CD4-positive, CD25-positive, alpha-beta regulatory T cell (primary cell): ENCODE results near the gene PPARGC1A. TPM values are rescaled to one million over a fixed set of nuclear protein-coding genes. Genes with fewer than 3 reads are reported as not detected.

ENCODE experiments used
- ATAC-seq, 2 donors: fragments of 150-1000 bp; cut with Tn5 transposase; one replicate each; pipeline ENCODE4 v1.10.0; 2021; ENCODE audit warnings: low read depth in 2 of 2, moderate number of reproducible peaks in 2 of 2, moderate library complexity in 1 of 2
- DNase-seq, 3 donors: peaks; one replicate each; pipeline versions ENCODE4 v3.0.0 to v3.0.0-alpha.2; 2012 to 2022; ENCODE audit warnings: mixed read lengths in 1 of 3
- H3K27ac ChIP-seq: one replicate; pipeline ENCODE4 v1.7.0; 2013; ENCODE audit warnings: mild to moderate bottlenecking, low read length; ENCODE audit not compliant: insufficient read depth, poor library complexity, severe bottlenecking
- H3K27me3 ChIP-seq: one replicate; pipeline ENCODE4 v1.7.0; 2013; ENCODE audit warnings: low read length; ENCODE audit not compliant: control insufficient read depth, insufficient read depth
- H3K36me3 ChIP-seq: one replicate; pipeline ENCODE4 v1.7.0; 2013; ENCODE audit warnings: mild to moderate bottlenecking, low read length, moderate library complexity; ENCODE audit not compliant: control insufficient read depth, insufficient read depth
- H3K4me1 ChIP-seq: 2 replicates; pipeline ENCODE4 v1.7.0; 2013; ENCODE audit warnings: mild to moderate bottlenecking, low read length; ENCODE audit not compliant: insufficient read depth, control insufficient read depth, poor library complexity, severe bottlenecking
- H3K4me3 ChIP-seq: one replicate; pipeline ENCODE4 v1.7.0; 2013; ENCODE audit warnings: low read depth, mild to moderate bottlenecking, low read length, moderate library complexity
- H3K9me3 ChIP-seq, 2 experiments: 1 replicate in 1 of 2; 2 replicates in 1 of 2; pipeline ENCODE4 v1.7.0; 2013; ENCODE audit warnings: low read length in 2 of 2, mild to moderate bottlenecking in 1 of 2, moderate library complexity in 1 of 2; ENCODE audit not compliant: control insufficient read depth in 2 of 2
- H3K27ac Mint-ChIP-seq, 3 donors: one replicate each; pipeline ENCODE4 v1.8.0; 2020 to 2022; ENCODE audit warnings: mild to moderate bottlenecking in 3 of 3, mixed read lengths in 3 of 3, moderate library complexity in 2 of 3
- H3K27me3 Mint-ChIP-seq: one replicate; pipeline ENCODE4 v1.8.0; 2022; ENCODE audit warnings: mild to moderate bottlenecking, mixed read lengths
- H3K36me3 Mint-ChIP-seq: one replicate; pipeline ENCODE4 v1.8.0; 2020; ENCODE audit warnings: mixed read lengths
- H3K4me1 Mint-ChIP-seq, 4 donors: one replicate each; pipeline ENCODE4 v1.8.0; 2020 to 2022; ENCODE audit warnings: mixed read lengths in 4 of 4, mild to moderate bottlenecking in 1 of 4
- H3K4me3 Mint-ChIP-seq, 4 donors: one replicate each; pipeline ENCODE4 v1.8.0; 2020 to 2022; ENCODE audit warnings: mild to moderate bottlenecking in 4 of 4, mixed read lengths in 4 of 4, moderate library complexity in 3 of 4
- H3K9me3 Mint-ChIP-seq, 7 donors: one replicate each; pipeline ENCODE4 v1.8.0; 2020 to 2022; ENCODE audit warnings: mixed read lengths in 7 of 7, mild to moderate bottlenecking in 3 of 7, moderate library complexity in 2 of 7
- polyA plus RNA-seq, 4 donors: library from polyadenylated mRNA; unstranded; fragments of 300-500 nt; fragmentation: Illumina TruSeq; gene quantifications; one replicate each; pipeline ENCODE4 v1.2.3, GENCODE V29; 2021
- total RNA-seq: library from RNA; stranded (reverse); gene quantifications from one replicate; pipeline ENCODE4 v1.2.3, GENCODE V29; 2022

The PPARGC1A gene
- total and polyA plus RNA-seq, 5 donors from 2014 or later, result not detected

GRCh38 chr4:23920716-23921446, 31.0 kb upstream of the PPARGC1A start:
- ATAC-seq, result no peak
- no peaks in the 10 kb centered on the region for H3K36me3 Mint-ChIP-seq
- H3K27ac Mint-ChIP-seq, result no peak overlapping the region
- no peaks in the 10 kb centered on the region for H3K4me1 ChIP-seq
- H3K4me3 ChIP-seq, result no peak overlapping the region
- no peak overlapping the region for H3K4me3 Mint-ChIP-seq
- no peaks in the 10 kb centered on the region for H3K27me3 Mint-ChIP-seq
- peaks cover 0 to 7% (median 3%) of the 10 kb centered on the region in 7 donors for H3K9me3 Mint-ChIP-seq
- H3K27ac ChIP-seq, result no peak overlapping the region
- DNase-seq, result no peak
- no peaks in the 10 kb centered on the region for H3K9me3 ChIP-seq
- H3K36me3 ChIP-seq, result no peaks in the 10 kb centered on the region
- H3K4me1 Mint-ChIP-seq, result no peaks in the 10 kb centered on the region
- no peaks in the 10 kb centered on the region for H3K27me3 ChIP-seq

GRCh38 chr4:23920296-23920695, 30.4 kb upstream of the PPARGC1A start:
- Histone ChIP-seq H3K4me1 (no peaks in the 10 kb centered on the region), H3K9me3 (no peaks in the 10 kb centered on the region), H3K36me3 (no peaks in the 10 kb centered on the region), H3K27ac (no peak overlapping the region), H3K27me3 (no peaks in the 10 kb centered on the region), H3K4me3 (no peak overlapping the region)
- Mint-ChIP-seq H3K9me3 (peaks cover 0 to 7% (median 3%) of the 10 kb centered on the region in 7 donors), H3K27me3 (no peaks in the 10 kb centered on the region), H3K4me1 (no peaks in the 10 kb centered on the region), H3K27ac (no peak overlapping the region), H3K36me3 (no peaks in the 10 kb centered on the region), H3K4me3 (no peak overlapping the region)
- DNase-seq (no peak), ATAC-seq (no peak)

GRCh38 chr4:23916282-23916681, 26.4 kb upstream of the PPARGC1A start:
- Mint-ChIP-seq H3K27ac (no peak overlapping the region), H3K27me3 (no peaks in the 10 kb centered on the region), H3K4me1 (no peaks in the 10 kb centered on the region), H3K9me3 (peaks cover 0 to 3% (median 0%) of the 10 kb centered on the region in 7 donors), H3K4me3 (no peak overlapping the region), H3K36me3 (no peaks in the 10 kb centered on the region)
- DNase-seq (no peak), ATAC-seq (no peak)
- Histone ChIP-seq H3K27me3 (no peaks in the 10 kb centered on the region), H3K4me3 (no peak overlapping the region), H3K36me3 (no peaks in the 10 kb centered on the region), H3K4me1 (no peaks in the 10 kb centered on the region), H3K27ac (no peak overlapping the region), H3K9me3 (no peaks in the 10 kb centered on the region)

GRCh38 chr4:23915459-23916132, 25.7 kb upstream of the PPARGC1A start:
- H3K27ac Mint-ChIP-seq, result no peak overlapping the region
- Histone ChIP-seq H3K4me3 (no peak overlapping the region), H3K36me3 (no peaks in the 10 kb centered on the region), H3K27me3 (no peaks in the 10 kb centered on the region), H3K4me1 (no peaks in the 10 kb centered on the region), H3K27ac (no peak overlapping the region), H3K9me3 (no peaks in the 10 kb centered on the region)
- no peak for ATAC-seq
- H3K27me3 Mint-ChIP-seq, result no peaks in the 10 kb centered on the region
- no peak for DNase-seq
- H3K4me3 Mint-ChIP-seq, result no peak overlapping the region
- no peaks in the 10 kb centered on the region for H3K36me3 Mint-ChIP-seq
- no peaks in the 10 kb centered on the region for H3K4me1 Mint-ChIP-seq
- peaks cover 0 to 3% (median 0%) of the 10 kb centered on the region in 7 donors for H3K9me3 Mint-ChIP-seq

- H3K9me3 Mint-ChIP-seq, result peaks cover 0 to 3% (median 0%) of the 10 kb centered on the region in 7 donors
- no peaks in the 10 kb centered on the region for H3K9me3 ChIP-seq
- H3K27ac ChIP-seq, result no peak overlapping the region
- no peaks in the 10 kb centered on the region for H3K36me3 ChIP-seq
- H3K27ac Mint-ChIP-seq, result no peak overlapping the region
- no peaks in the 10 kb centered on the region for H3K27me3 ChIP-seq
- no peaks in the 10 kb centered on the region for H3K27me3 Mint-ChIP-seq
- DNase-seq (no peak), ATAC-seq (no peak)
- no peaks in the 10 kb centered on the region for H3K4me1 ChIP-seq
- H3K4me1 Mint-ChIP-seq, result peaks cover 0 to 1% (median 0%) of the 10 kb centered on the region in 4 donors
- no peak overlapping the region for H3K4me3 Mint-ChIP-seq
- H3K36me3 Mint-ChIP-seq, result no peaks in the 10 kb centered on the region
- no peak overlapping the region for H3K4me3 ChIP-seq
Observed at GRCh38 chr4:23911675-23912455, 22.0 kb upstream of the PPARGC1A start.

GRCh38 chr4:23909671-23910070, 19.8 kb upstream of the PPARGC1A start:
- Histone ChIP-seq H3K4me1 (no peaks in the 10 kb centered on the region), H3K27ac (no peak overlapping the region), H3K9me3 (no peaks in the 10 kb centered on the region), H3K4me3 (no peak overlapping the region), H3K36me3 (no peaks in the 10 kb centered on the region), H3K27me3 (no peaks in the 10 kb centered on the region)
- peaks cover 0 to 7% (median 0%) of the 10 kb centered on the region in 7 donors for H3K9me3 Mint-ChIP-seq
- no peak overlapping the region for H3K27ac Mint-ChIP-seq
- no peak overlapping the region for H3K4me3 Mint-ChIP-seq
- ATAC-seq, result no peak
- H3K27me3 Mint-ChIP-seq, result no peaks in the 10 kb centered on the region
- no peak for DNase-seq
- peaks cover 0 to 1% (median 0%) of the 10 kb centered on the region in 4 donors for H3K4me1 Mint-ChIP-seq
- no peaks in the 10 kb centered on the region for H3K36me3 Mint-ChIP-seq

- no peak overlapping the region for H3K4me3 Mint-ChIP-seq
- Histone ChIP-seq H3K27me3 (no peaks in the 10 kb centered on the region), H3K27ac (no peak overlapping the region), H3K36me3 (no peaks in the 10 kb centered on the region), H3K9me3 (no peaks in the 10 kb centered on the region), H3K4me1 (no peaks in the 10 kb centered on the region), H3K4me3 (no peak overlapping the region)
- no peak for DNase-seq
- H3K27me3 Mint-ChIP-seq, result no peaks in the 10 kb centered on the region
- no peaks in the 10 kb centered on the region for H3K36me3 Mint-ChIP-seq
- peaks cover 0 to 7% (median 1%) of the 10 kb centered on the region in 7 donors for H3K9me3 Mint-ChIP-seq
- peaks cover 0 to 1% (median 0%) of the 10 kb centered on the region in 4 donors for H3K4me1 Mint-ChIP-seq
- no peak overlapping the region for H3K27ac Mint-ChIP-seq
- no peak for ATAC-seq
Observed at GRCh38 chr4:23906839-23907238, 17.0 kb upstream of the PPARGC1A start.
